WTC11 (cell line): Measurements from ENCODE around the gene TBC1D20. TPM values are rescaled to one million over a fixed set of nuclear protein-coding genes. Genes with fewer than 3 reads are reported as not detected.
A peak's percentile ranks its signal among the peaks of the same experiment; 100 is the strongest.

ENCODE experiments used
- ATAC-seq: fragments of 200-7000 bp; cut with Tn5 transposase; 2 replicates; pipeline ENCODE4 v1.10.0; 2021; ENCODE audit warnings: mild to moderate bottlenecking, moderate library complexity
- CTCF ChIA-PET: fragments of 300-600 bp; sonication (Branson Sonifier 250); formaldehyde crosslinking; loops from one replicate; lab custom pipeline; 2021; ENCODE audit warnings: antibody characterized with exemption; lab: Charles Lee
- POLR2A ChIA-PET: fragments of 350-600 bp; sonication (Branson Sonifier 250); formaldehyde crosslinking; loops from one replicate; lab custom pipeline; 2021; ENCODE audit warnings: antibody characterized with exemption; lab: Charles Lee
- DNase-seq: peaks from one replicate; pipeline ENCODE4 v3.0.0; 2021; ENCODE audit warnings: low spot score
- H3K27ac Mint-ChIP-seq: 2 replicates; pipeline ENCODE4 v1.8.0; 2021; ENCODE audit warnings: mixed read lengths
- H3K27me3 Mint-ChIP-seq: 2 replicates; pipeline ENCODE4 v1.8.0; 2021; ENCODE audit warnings: low read depth, mild to moderate bottlenecking, moderate library complexity, mixed read lengths
- H3K36me3 Mint-ChIP-seq: 2 replicates; pipeline ENCODE4 v1.8.0; 2021; ENCODE audit warnings: mixed read lengths
- H3K4me1 Mint-ChIP-seq: 2 replicates; pipeline ENCODE4 v1.8.0; 2022; ENCODE audit warnings: mixed read lengths
- H3K4me3 Mint-ChIP-seq: 2 replicates; pipeline ENCODE4 v1.8.0; 2021; ENCODE audit warnings: mild to moderate bottlenecking, moderate library complexity, mixed read lengths
- H3K9me3 Mint-ChIP-seq: 2 replicates; pipeline ENCODE4 v1.8.0; 2021; ENCODE audit warnings: mixed read lengths
- CDX4 ChIP-seq: fragments of 250-450 bp; sonication (Bioruptor Pico); IDR thresholded peaks from 2 replicates; pipeline ENCODE4 v1.9.0; 2021; ENCODE audit warnings: moderate library complexity, mild to moderate bottlenecking, inconsistent platforms, borderline replicate concordance
- CREM ChIP-seq: sonication (generic); formaldehyde crosslinking; IDR thresholded peaks from 2 replicates; pipeline ENCODE4 v1.8.1; 2022; ENCODE audit warnings: mild to moderate bottlenecking, missing genetic modification reagents, moderate library complexity
- CTCF ChIP-seq: fragments of 200-600 bp; IDR thresholded peaks from 2 replicates; pipeline ENCODE4 v1.8.0; 2022; ENCODE audit warnings: antibody characterized with exemption
- E2F4 ChIP-seq: sonication (generic); formaldehyde crosslinking; IDR thresholded peaks from 2 replicates; pipeline ENCODE4 v1.8.1; 2022; ENCODE audit warnings: low read depth, mild to moderate bottlenecking, moderate library complexity, missing genetic modification reagents, borderline replicate concordance
- EMX1 ChIP-seq: fragments of 250-450 bp; sonication (Bioruptor Pico); IDR thresholded peaks from 2 replicates; pipeline ENCODE4 v1.8.0; 2021; ENCODE audit warnings: mild to moderate bottlenecking
- HMGA2 ChIP-seq: fragments of 250-450 bp; sonication (Bioruptor Pico); IDR thresholded peaks from 2 replicates; pipeline ENCODE4 v1.4.0; 2021; ENCODE audit warnings: mild to moderate bottlenecking, moderate library complexity
- RORB ChIP-seq: fragments of 250-450 bp; sonication (Bioruptor Pico); IDR thresholded peaks from 2 replicates; pipeline ENCODE4 v1.9.0; 2021; ENCODE audit warnings: mild to moderate bottlenecking
- SMAD3 ChIP-seq: sonication (generic); formaldehyde crosslinking; IDR thresholded peaks from 2 replicates; pipeline ENCODE4 v1.8.0; 2022; ENCODE audit warnings: missing genetic modification reagents, mild to moderate bottlenecking, borderline replicate concordance
- USF2 ChIP-seq: sonication (generic); formaldehyde crosslinking; IDR thresholded peaks from 2 replicates; pipeline ENCODE4 v1.8.1; 2023; ENCODE audit warnings: mild to moderate bottlenecking, missing genetic modification reagents, moderate library complexity
- ZNF317 ChIP-seq: sonication (generic); formaldehyde crosslinking; IDR thresholded peaks from 2 replicates; pipeline ENCODE4 v1.8.1; 2023; ENCODE audit warnings: low read depth, mild to moderate bottlenecking, moderate library complexity, missing genetic modification reagents, borderline replicate concordance
- ZNF532 ChIP-seq: fragments of 250-450 bp; sonication (Bioruptor Pico); IDR thresholded peaks from 2 replicates; pipeline ENCODE4 v1.9.0; 2021; ENCODE audit warnings: mild to moderate bottlenecking, borderline replicate concordance
- total RNA-seq: library from RNA; stranded (reverse); gene quantifications from 3 replicates; pipeline ENCODE4 v1.2.3, GENCODE V29; 2021

TBC1D20 gene
- total RNA-seq, 1 experiment from 2014 or later: 14.6 TPM

GRCh38 chr20:419556-420165 is 42.7 kb downstream of the TBC1D20 start:
- TF ChIP-seq E2F4 (CRISPR knock-in tag): no peak
- H3K9me3 Mint-ChIP-seq: no peaks in the 10 kb centered on the region
- ATAC-seq (no peak), DNase-seq (no peak)
- no peaks in the 10 kb centered on the region; the same call in 1 of the 2 replicates for H3K4me1 Mint-ChIP-seq
- no peaks in the 10 kb centered on the region for H3K27me3 Mint-ChIP-seq
- no peak overlapping the region for H3K27ac Mint-ChIP-seq
- CTCF ChIA-PET: interaction anchor here (1.0 to 1.5 kb wide), 3 partner anchors 12 to 319 kb away, joined by 3 to 7 read pairs (median 4); partner anchors contain the start of gene RBCK1
- POLR2A ChIA-PET: interaction anchor here (1.0 kb wide), 1 partner anchor 12 kb away, joined by 5 read pairs; no protein-coding TSS in a partner anchor
- H3K36me3 Mint-ChIP-seq: peaks cover 48% of the 10 kb centered on the region
- H3K4me3 Mint-ChIP-seq: no peak overlapping the region

- POLR2A ChIA-PET: no interaction called here
- CTCF ChIA-PET: interaction anchor here (1.0 kb wide), 1 partner anchor 320 kb away, joined by 3 read pairs; no protein-coding TSS in a partner anchor
- ATAC-seq (no peak), DNase-seq (no peak)
- no peaks in the 10 kb centered on the region; the same call in 1 of the 2 replicates for H3K4me1 Mint-ChIP-seq
- H3K36me3 Mint-ChIP-seq: peaks cover 41% of the 10 kb centered on the region
- H3K27me3 Mint-ChIP-seq: no peaks in the 10 kb centered on the region
- 0 out of 2 replicates have a peak overlapping the region, but pooled peaks have one; percentile 32 for H3K27ac Mint-ChIP-seq
- H3K9me3 Mint-ChIP-seq: no peaks in the 10 kb centered on the region
- H3K4me3 Mint-ChIP-seq: no peak overlapping the region
- no peak for TF ChIP-seq RORB
- no peak for TF ChIP-seq E2F4 (CRISPR knock-in tag)
- no peak for TF ChIP-seq CTCF
- TF ChIP-seq HMGA2 (CRISPR knock-in tag): no peak
- TF ChIP-seq SMAD3 (CRISPR knock-in tag): no peak
- TF ChIP-seq EMX1: no peak
- no peak for TF ChIP-seq USF2 (CRISPR knock-in tag)
- no peak for TF ChIP-seq CDX4
- TF ChIP-seq ZNF532 (CRISPR knock-in tag): no peak
- TF ChIP-seq CREM (CRISPR knock-in tag): no peak
- no peak for TF ChIP-seq ZNF317 (CRISPR knock-in tag)
- TF ChIP-seq, all 79 proteins: peak for 0
Measured at GRCh38 chr20:418858-419365, 43.4 kb downstream of the TBC1D20 start.
